Coronary artery (tissue), 2 donors: ENCODE results near the gene SAFB.

ENCODE experiments used
- DNase-seq: peaks from one replicate; pipeline ENCODE4 v3.0.0-alpha.2; 2017; ENCODE audit warnings: low spot score
- H3K27ac ChIP-seq, 2 donors: fragments of 200-600 bp; sonication (generic); one replicate each; pipeline ENCODE4 v1.5.1; 2016 to 2019
- H3K4me3 ChIP-seq: fragments of 200-600 bp; sonication (generic); 2 replicates; pipeline ENCODE4 v1.5.1; 2016; ENCODE audit warnings: mild to moderate bottlenecking, moderate library complexity
- CTCF ChIP-seq: fragments of 200-600 bp; sonication (generic); IDR thresholded peaks from one replicate; pipeline ENCODE4 v1.5.1; 2019; ENCODE audit warnings: antibody characterized with exemption

The SAFB gene

GRCh38 chr19:5707576-5708575 is 85.0 kb downstream of the SAFB start:
- TF ChIP-seq CTCF, result no peak
- no peak for DNase-seq
- no peak overlapping the region for H3K4me3 ChIP-seq
- no peak overlapping the region for H3K27ac ChIP-seq

GRCh38 chr19:5711025-5711424 is 88.1 kb downstream of the SAFB start:
- DNase-seq, result no peak
- Histone ChIP-seq H3K27ac (no peak overlapping the region), H3K4me3 (no peak overlapping the region)
- TF ChIP-seq CTCF, result no peak

DNA sequence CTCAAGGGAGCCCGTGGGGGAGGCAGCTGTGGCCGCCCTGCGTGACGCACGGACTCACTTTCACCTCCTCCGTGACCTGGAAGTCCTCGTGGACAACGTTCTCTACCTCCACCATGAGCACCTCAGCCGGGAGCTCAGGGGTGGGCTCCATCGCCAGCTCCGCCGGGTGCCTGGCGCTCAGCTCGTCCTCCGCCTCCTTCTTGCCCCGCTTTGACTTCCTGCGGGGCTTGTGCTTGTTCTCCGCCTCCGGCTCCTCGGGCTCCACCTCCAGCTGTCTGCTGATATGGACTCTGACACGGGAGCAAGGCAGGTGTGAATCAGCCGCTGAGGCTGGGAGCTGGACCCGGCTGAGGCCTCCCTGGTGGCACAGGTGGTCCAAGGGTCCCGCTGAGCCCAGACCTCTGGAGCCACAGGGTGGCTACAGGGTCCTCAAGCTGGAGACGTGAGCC is 88.9 kb downstream of the SAFB start:
- Histone ChIP-seq H3K4me3 (no peak overlapping the region), H3K27ac (no peak overlapping the region)
- no peak for DNase-seq
- no peak for TF ChIP-seq CTCF

DNA sequence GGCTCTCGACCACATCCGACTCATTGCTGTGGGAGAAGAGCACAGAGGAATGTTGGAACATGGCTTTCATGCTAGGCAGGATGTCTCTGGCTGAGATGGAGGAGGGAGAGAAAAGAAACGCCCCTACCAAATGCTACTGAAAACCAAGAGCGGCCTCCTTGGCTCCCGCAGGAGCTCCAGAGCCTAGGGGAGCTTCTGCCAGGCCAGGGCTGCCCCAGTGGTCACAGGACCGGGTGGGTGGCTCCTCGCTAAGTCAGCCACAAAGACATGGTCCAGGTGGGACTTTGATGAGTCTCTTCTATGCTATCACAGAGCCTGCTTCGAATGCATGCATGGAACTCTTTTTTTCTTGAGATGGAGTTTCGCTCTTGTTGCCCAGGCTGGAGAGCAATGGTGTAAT is 90.3 kb downstream of the SAFB start:
- DNase-seq, result no peak
- Histone ChIP-seq H3K4me3 (no peak overlapping the region), H3K27ac (no peak overlapping the region)
- no peak for TF ChIP-seq CTCF

- H3K4me3 ChIP-seq, result no peak overlapping the region
These were observed 91.9 kb downstream of the SAFB start for GRCh38 chr19:5714816-5715215.

DNA sequence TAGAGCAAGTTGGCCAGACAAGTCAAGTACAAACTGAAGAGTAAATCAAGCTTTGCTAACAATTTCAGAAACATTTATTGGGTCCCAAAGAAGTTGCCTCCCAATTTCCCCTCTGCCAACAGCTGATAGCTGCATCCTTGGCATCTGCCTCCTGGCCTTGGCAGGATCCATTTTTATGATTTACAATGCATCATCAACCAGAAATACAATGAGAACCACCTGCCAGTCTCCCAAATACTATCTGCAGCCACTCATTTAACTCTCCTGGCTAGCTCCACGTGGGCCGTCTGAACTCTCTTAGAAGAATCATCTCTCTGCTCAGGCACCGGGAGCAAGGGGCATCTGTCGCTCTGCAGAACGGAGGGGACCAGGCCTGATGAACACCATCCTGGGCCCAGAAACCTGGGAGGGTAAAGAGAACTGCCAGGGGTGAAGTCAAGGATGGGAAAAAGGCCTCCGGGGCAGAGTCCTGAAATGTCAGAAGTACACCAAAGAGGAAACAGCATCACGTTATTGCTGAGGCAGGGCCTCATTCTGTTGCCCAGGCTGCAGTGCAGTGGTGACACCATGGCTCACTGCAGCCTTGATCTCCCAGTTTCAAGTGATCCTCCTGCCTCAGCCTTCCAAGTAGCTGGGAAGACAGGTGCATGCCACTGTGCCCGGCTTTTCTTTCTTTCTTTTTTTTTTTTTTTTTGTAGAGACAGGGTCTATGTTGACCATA is 94.5 kb downstream of the SAFB start:
- H3K27ac ChIP-seq, result no peak overlapping the region
- no peak for DNase-seq
- TF ChIP-seq CTCF, result no peak
- H3K4me3 ChIP-seq, result no peak overlapping the region

More at GRCh38 chr19:5714816-5715215, 91.9 kb downstream of the SAFB start:
- no peak for TF ChIP-seq CTCF
- H3K27ac ChIP-seq, result no peak overlapping the region
- DNase-seq, result no peak
